Mesodermal cell (in vitro differentiated cells): ENCODE measurements around the gene SPG7. TPM values are rescaled to one million over a fixed set of nuclear protein-coding genes. Genes with fewer than 3 reads are reported as not detected.
"Not testable (repeated sequence)": the region's sequence is repeated elsewhere in the genome, so short reads cannot be mapped to it uniquely, and the experiment has no call there.

Experiments used
- H3K27ac ChIP-seq: 2 replicates; pipeline ENCODE4 v1.7.0; 2013; ENCODE audit warnings: mild to moderate bottlenecking, low read depth, low read length, moderate library complexity; ENCODE audit not compliant: severe bottlenecking
- H3K36me3 ChIP-seq: 2 replicates; pipeline ENCODE4 v1.7.1; 2013; ENCODE audit warnings: mild to moderate bottlenecking, low read length, moderate library complexity; ENCODE audit not compliant: control insufficient read depth, insufficient read depth
- H3K4me1 ChIP-seq: one replicate; pipeline ENCODE4 v1.7.1; 2013; ENCODE audit warnings: mild to moderate bottlenecking, low read length; ENCODE audit not compliant: insufficient read depth, control insufficient read depth, poor library complexity, severe bottlenecking
- H3K4me3 ChIP-seq: 2 replicates; pipeline ENCODE4 v1.7.0; 2013; ENCODE audit warnings: low read length, control low read depth, mild to moderate bottlenecking; ENCODE audit not compliant: insufficient read depth, poor library complexity, severe bottlenecking; ENCODE audit errors: extremely low read depth
- H3K9me3 ChIP-seq: 2 replicates; pipeline ENCODE4 v1.7.1; 2013; ENCODE audit warnings: mild to moderate bottlenecking, low read length, moderate library complexity; ENCODE audit not compliant: control insufficient read depth
- WGBS, 2 experiments: methylation state at CpG; one replicate each; pipeline ENCODE4 v1.1.5; 2013; ENCODE audit warnings: missing lambda C conversion rate in 2 of 2; ENCODE audit not compliant: insufficient coverage in 2 of 2; 5-methylcytosine and 5-hydroxymethylcytosine counted together
- polyA plus RNA-seq, 2 experiments: library from polyadenylated mRNA; stranded (reverse); fragments of 50-300 nt; gene quantifications; one replicate each; pipeline ENCODE4 v1.2.3, GENCODE V29; 2013

Gene SPG7
- polyA plus RNA-seq (2013, experiment 1 of 2), result 60.7 TPM
- polyA plus RNA-seq (2013, experiment 2 of 2), result 50.7 TPM

DNA sequence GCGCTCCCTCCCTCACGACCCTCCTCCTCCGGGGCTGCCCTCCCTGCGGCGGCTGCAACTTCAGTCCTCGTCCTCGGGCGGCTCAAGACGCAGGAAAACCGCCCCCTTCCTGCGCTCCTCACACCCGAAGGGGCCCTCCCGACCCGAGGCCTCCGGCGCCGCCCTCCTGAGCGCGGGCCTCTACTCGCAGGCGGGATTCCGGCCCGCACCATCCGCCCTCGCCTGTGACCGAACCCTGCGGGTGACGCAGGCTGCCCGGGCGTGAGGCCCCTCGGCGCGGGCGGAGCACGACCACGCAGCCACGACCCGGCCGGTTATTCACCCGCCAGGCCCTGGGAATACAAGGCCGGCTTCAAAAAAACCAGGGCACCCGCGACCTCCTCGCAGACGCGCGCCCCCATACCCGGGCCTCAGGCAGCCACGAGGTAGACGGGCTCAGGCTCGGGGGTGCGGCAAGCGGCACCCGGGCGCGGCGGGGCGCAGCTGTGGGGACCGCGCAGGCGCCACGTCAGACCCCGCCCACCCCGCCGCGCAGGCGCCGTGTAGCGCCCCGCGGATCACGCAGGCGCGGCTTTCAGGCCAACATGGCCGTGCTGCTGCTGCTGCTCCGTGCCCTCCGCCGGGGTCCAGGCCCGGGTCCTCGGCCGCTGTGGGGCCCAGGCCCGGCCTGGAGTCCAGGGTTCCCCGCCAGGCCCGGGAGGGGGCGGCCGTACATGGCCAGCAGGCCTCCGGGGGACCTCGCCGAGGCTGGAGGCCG lies at the start of gene SPG7:
SPG7 (plus strand) TSS at position 570 of the 757 bp plus-strand sequence; CDS start at position 585, 15 bp downstream.
- WGBS, 2 experiments, result 0% methylated on average over 85 to 90 of the region's 90 CpGs
- H3K4me3 ChIP-seq, result peak within 1 kb of the TSS; percentile 81
- H3K36me3 ChIP-seq, result peaks cover 28% of the 10 kb centered on the region
- H3K9me3 ChIP-seq, result no peaks in the 10 kb centered on the region
- peak within 1 kb of the TSS; percentile 94 for H3K27ac ChIP-seq
- H3K4me1 ChIP-seq, result peaks cover 3% of the 10 kb centered on the region

DNA sequence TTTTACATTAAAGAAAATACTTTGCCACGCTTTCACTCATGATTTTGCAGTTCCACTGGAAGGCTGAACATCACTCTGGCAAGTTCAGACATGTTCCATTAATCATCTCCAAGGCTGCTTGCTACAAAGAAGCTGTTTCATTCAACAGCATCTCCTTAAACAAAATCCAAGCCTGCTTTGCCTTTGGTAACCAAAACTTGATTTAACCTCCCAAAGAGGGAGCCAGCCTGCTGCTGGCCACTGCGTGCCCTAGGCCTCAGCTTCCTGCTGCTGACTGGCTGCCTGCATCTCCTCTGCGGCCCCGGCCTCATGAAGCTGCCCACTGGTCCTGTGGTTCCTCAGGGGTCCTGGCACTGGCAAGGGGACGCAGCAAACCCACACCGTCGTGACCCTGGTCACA lies 49.7 kb upstream of the SPG7 start:
- 96 to 97% methylated on average over 7 of the region's 7 CpGs for WGBS, 2 experiments
- no peak overlapping the region for H3K4me3 ChIP-seq
- peaks cover 19% of the 10 kb centered on the region for H3K4me1 ChIP-seq
- H3K36me3 ChIP-seq, result peaks cover 32% of the 10 kb centered on the region
- peak overlapping the region; percentile 53 for H3K27ac ChIP-seq
- no peaks in the 10 kb centered on the region for H3K9me3 ChIP-seq

DNA sequence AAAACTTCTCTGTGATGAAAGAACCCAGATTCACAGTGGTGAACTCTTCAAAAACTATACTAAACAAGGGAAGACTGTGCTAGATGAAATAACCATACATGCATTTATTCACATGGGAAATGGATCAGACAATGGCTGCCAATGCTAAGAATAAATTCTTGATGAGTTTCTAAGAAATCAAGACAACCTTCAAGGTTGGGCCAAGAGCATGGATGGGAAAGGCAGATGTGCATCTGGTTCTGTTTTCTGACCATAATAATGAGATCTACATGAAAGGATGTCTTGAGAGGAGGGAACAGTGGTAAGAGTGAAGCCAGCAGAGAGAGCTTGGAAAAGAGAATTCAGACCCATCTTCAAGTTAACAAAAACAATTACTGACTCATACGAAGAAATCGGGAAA lies 49.2 kb upstream of the SPG7 start:
- H3K36me3 ChIP-seq, result peaks cover 36% of the 10 kb centered on the region
- H3K4me3 ChIP-seq, result no peak overlapping the region
- peaks cover 15% of the 10 kb centered on the region for H3K4me1 ChIP-seq
- no peaks in the 10 kb centered on the region for H3K9me3 ChIP-seq
- H3K27ac ChIP-seq, result peak overlapping the region; percentile 53
- 92% methylated on average over 2 of the region's 2 CpGs; no CpG with 5 or more reads in 1 of the 2 experiments for WGBS, 2 experiments

DNA sequence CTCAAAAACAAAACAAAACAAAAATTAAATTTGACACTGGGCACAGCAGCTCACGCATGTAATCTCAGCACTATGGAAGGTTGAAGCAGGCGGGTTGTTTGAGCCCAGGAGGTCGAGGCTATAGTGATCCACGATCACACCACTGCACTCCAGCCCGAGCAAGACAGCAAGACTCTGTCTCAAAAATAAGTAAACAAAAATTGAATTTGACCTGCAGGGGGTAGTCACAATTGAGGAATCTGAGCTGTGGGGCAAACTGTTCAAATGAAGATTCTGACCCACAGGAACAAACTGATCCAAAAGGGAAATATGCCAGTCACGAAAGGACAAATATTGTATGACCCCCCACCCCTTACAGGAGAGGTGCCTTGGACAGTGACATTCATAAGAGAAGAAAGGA lies 47.6 kb upstream of the SPG7 start:
- peaks cover 6% of the 10 kb centered on the region for H3K9me3 ChIP-seq
- peaks cover 11% of the 10 kb centered on the region for H3K4me1 ChIP-seq
- peaks cover 46% of the 10 kb centered on the region for H3K36me3 ChIP-seq
- 98 to 100% methylated on average over 3 to 5 of the region's 6 CpGs for WGBS, 2 experiments
- no peak overlapping the region for H3K27ac ChIP-seq
- H3K4me3 ChIP-seq, result no peak overlapping the region

DNA sequence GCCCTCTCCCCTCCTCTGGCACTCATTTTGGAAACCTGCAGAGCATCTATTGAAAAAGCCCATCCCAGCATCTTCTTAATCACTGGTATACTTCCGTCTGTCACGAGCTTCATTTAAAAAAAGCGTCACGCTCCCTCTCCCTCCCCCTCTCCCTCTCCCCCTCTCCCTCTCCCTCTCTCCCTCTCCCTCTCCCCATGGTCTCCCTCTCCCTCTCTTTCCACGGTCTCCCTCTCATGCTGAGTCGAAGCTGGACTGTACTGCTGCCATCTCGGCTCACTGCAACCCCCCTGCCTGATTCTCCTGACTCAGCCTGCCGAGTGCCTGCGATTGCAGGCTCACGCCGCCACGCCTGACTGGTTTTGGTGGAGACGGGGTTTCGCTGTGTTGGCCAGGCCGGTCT lies 46.3 kb upstream of the SPG7 start:
- not testable (repeated sequence) for H3K27ac ChIP-seq, H3K4me1 ChIP-seq, H3K4me3 ChIP-seq, H3K9me3 ChIP-seq
- H3K36me3 ChIP-seq, result peaks cover 48% of the 10 kb centered on the region
- WGBS, 2 experiments, result 93% methylated on average over 6 of the region's 15 CpGs; no CpG with 5 or more reads in 1 of the 2 experiments

DNA sequence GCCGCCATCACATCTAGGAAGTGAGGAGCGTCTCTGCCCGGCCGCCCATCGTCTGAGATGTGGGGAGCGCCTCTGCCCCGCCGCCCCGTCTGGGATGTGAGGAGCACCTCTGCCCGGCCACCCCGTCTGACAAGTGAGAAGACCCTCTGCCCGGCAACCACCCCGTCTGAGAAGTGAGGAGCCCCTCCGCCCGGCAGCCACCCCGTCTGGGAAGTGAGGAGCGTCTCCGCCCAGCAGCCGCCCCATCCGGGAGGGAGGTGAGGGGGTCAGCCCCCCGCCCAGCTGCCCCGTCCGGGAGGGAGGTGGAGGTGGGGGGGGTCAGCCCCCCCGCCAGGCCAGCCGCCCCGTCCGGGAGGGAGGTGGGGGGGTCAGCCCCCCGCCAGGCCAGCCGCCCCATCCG lies 45.6 kb upstream of the SPG7 start:
- H3K4me1 ChIP-seq, H3K9me3 ChIP-seq, H3K27ac ChIP-seq, H3K4me3 ChIP-seq: not testable (repeated sequence)
- 95 to 100% methylated on average over 4 to 12 of the region's 30 CpGs for WGBS, 2 experiments
- peaks cover 51% of the 10 kb centered on the region for H3K36me3 ChIP-seq

DNA sequence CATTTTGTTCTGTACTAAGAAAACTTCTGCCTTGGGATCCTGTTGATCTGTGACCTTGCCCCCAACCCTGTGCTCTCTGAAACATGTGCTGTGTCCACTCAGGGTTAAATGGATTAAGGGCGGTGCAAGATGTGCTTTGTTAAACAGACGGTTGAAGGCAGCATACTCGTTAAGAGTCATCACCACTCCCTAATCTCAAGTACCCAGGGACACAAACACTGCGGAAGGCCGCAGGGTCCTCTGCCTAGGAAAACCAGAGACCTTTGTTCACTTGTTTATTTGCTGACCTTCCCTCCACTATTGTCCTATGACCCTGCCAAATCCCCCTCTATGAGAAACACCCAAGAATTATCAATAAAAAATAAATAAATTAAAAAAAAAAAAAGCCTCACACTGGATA lies 44.9 kb upstream of the SPG7 start:
- WGBS, 2 experiments, result no CpG with 5 or more reads among the region's 5 CpGs
- not testable (repeated sequence) for H3K4me1 ChIP-seq, H3K27ac ChIP-seq, H3K9me3 ChIP-seq, H3K4me3 ChIP-seq
- peaks cover 54% of the 10 kb centered on the region for H3K36me3 ChIP-seq

DNA sequence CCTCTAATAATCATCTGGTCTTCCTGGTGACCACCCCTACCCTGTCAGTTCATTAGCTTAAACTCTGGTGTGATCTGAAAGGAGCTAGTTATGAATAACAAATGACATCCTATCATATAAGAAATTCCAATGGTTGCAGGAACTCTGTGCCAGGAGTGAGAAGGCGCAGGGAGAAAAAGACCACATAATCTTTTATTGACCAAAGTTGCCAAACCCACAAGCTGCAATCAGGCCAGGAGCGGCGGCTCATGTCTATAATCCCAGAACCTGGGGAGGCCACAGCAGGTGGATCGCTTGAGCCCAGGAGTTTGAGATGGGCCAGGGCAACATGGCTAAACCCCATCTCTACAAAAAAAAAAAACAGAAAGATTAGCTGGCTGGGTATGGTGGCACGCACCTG lies 41.3 kb upstream of the SPG7 start:
- Histone ChIP-seq H3K36me3 (peaks cover 40% of the 10 kb centered on the region), H3K4me1 (peaks cover 9% of the 10 kb centered on the region), H3K27ac (no peak overlapping the region), H3K4me3 (no peak overlapping the region), H3K9me3 (peaks cover 6% of the 10 kb centered on the region)
- WGBS, 2 experiments, result 93 to 100% methylated on average over 1 to 4 of the region's 5 CpGs

DNA sequence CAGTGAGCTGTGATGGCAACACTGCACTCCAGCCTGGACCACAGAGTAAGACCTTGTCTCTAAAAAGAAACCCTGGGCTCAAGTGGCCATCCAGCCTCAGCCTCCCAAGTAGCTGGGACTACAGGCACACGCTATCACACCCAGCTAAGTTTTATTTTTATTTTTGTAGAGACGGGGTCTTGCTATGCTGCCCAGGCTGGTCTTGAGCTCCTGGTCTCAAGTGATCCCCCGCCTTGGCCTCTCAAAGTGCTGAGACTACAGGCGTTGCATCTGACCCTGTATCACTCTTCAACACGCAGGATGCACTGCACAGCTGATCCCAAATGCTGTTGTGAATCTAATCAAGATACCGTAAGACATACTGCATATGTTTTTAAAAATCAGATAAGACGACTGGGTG lies 40.8 kb upstream of the SPG7 start:
- WGBS, 2 experiments, result 94 to 95% methylated on average over 7 of the region's 7 CpGs
- H3K36me3 ChIP-seq, result peaks cover 40% of the 10 kb centered on the region
- H3K9me3 ChIP-seq, result peaks cover 6% of the 10 kb centered on the region
- H3K4me3 ChIP-seq, result no peak overlapping the region
- H3K4me1 ChIP-seq, result peaks cover 10% of the 10 kb centered on the region
- H3K27ac ChIP-seq, result no peak overlapping the region

DNA sequence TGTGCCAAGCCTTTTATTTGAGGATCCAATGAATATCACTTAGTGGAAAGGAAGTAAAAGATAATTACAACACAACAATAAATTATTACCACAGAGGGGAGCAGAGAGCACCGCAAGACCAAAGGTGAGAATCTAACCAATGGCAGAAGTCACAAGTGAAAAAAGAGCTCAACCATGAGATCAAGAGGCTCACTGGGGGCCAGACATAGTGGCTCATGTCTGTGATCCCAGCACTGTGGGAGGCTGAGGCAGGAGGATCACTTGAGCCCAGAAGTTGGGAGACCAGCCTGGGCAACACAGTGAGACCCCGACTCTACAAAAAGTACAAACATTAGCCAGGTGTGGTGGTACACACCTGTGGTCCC lies 35.5 kb upstream of the SPG7 start:
- H3K4me3 ChIP-seq, result no peak overlapping the region
- H3K9me3 ChIP-seq, result no peaks in the 10 kb centered on the region
- peaks cover 35% of the 10 kb centered on the region for H3K4me1 ChIP-seq
- WGBS, 2 experiments, result 83 to 94% methylated on average over 1 to 2 of the region's 2 CpGs
- no peak overlapping the region for H3K27ac ChIP-seq
- peaks cover 16% of the 10 kb centered on the region for H3K36me3 ChIP-seq

DNA sequence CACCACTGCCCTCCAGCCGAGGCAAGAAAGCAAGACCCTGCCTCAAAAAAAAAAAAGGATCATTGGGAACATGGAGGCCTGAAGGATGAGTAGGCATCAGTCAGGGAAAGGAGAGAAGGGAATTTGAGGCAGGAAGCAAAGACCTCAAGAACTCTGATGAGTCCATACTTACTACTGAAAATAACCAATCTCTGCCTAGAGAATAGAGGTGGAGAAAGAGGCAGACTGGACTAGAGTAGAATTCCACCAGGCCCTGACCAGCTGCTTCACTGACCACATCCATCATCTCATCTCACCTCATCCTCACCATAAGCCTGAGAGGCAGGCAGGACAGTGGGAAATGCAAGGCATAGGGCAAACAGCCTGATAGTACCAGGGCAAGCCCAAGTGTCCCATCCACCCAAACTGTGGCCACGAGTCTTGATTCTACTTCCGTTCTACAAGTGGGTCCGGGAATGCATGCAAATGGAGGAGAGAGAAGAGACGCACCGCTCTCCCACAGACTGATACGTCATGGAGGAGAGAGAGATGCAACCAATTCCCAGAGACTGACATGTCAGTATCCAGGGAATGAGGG lies 35.0 kb upstream of the SPG7 start:
- Histone ChIP-seq H3K27ac (no peak overlapping the region), H3K36me3 (peaks cover 10% of the 10 kb centered on the region), H3K9me3 (no peaks in the 10 kb centered on the region), H3K4me1 (peaks cover 35% of the 10 kb centered on the region), H3K4me3 (no peak overlapping the region)
- WGBS, 2 experiments, result 96 to 97% methylated on average over 4 to 6 of the region's 7 CpGs
